Uterus (tissue), 2 donors: ENCODE results near the gene HIF1AN.

Source experiments
- POLR2A ChIP-seq, 2 donors: fragments of 450-650 bp; IDR thresholded peaks; one replicate each; pipeline ENCODE4 v1.6.1; 2016; ENCODE audit warnings: antibody characterized with exemption in 2 of 2, mild to moderate bottlenecking in 1 of 2, moderate library complexity in 1 of 2
- TF ChIP-seq, protein P1 (sequence below), 4 experiments: fragments of 200-600 bp in 2 of 4; fragments of 450-650 bp in 2 of 4; sonication (generic) in 2 of 4; IDR thresholded peaks; one replicate each; pipeline ENCODE4 v1.5.1; 2016 to 2019; ENCODE audit warnings: antibody characterized with exemption in 4 of 4, mild to moderate bottlenecking in 2 of 4, moderate library complexity in 1 of 4

DNA sequence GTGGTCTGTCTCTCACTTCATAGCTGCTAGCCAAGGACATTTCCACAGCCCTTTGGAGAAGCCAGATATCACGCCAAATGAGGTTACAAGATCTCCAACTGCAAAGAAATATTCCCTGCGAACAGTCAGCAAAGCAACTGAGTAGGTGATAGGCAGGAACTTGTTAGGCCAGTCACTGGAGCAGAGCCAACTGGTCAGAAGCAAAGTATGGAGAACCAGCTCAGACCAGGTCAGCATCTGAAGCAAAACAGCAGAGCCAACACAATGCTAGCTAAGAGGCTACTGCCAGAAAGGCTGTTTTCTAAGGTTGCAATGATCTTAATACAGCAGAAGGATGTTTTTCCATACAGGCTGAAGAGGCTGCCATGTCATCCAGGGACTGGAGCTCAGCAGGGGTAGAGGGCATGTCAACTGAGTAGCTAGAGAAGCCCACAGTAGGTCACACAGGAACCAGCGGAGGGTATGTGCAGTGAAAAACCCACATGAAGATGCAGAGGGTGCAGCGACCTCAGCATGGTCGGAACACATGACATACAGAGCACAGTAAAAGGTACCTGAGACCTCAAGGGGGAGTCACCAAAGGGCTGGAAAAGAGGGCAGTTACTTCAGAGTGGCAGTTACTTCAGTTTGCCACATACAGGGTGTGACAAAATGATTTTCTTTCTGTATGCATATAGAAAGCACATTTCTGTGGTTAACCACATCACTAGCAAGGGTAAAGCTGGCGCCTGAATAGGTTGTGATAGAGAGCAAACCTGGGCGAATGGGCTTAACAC is 25.0 kb upstream of the HIF1AN start:
- TF ChIP-seq, protein P1, sequence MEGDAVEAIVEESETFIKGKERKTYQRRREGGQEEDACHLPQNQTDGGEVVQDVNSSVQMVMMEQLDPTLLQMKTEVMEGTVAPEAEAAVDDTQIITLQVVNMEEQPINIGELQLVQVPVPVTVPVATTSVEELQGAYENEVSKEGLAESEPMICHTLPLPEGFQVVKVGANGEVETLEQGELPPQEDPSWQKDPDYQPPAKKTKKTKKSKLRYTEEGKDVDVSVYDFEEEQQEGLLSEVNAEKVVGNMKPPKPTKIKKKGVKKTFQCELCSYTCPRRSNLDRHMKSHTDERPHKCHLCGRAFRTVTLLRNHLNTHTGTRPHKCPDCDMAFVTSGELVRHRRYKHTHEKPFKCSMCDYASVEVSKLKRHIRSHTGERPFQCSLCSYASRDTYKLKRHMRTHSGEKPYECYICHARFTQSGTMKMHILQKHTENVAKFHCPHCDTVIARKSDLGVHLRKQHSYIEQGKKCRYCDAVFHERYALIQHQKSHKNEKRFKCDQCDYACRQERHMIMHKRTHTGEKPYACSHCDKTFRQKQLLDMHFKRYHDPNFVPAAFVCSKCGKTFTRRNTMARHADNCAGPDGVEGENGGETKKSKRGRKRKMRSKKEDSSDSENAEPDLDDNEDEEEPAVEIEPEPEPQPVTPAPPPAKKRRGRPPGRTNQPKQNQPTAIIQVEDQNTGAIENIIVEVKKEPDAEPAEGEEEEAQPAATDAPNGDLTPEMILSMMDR (IDR thresholded peaks at IDR 0.05) = no peak
- TF ChIP-seq POLR2A (IDR thresholded peaks at IDR 0.05) = no peak
